Thyroid gland (tissue), 4 donors: Measurements from ENCODE around the gene PXT1. TPM values are rescaled to one million over a fixed set of nuclear protein-coding genes. Genes with fewer than 3 reads are reported as not detected.

Source experiments
- DNase-seq, 2 donors: peaks; one replicate each; pipeline ENCODE4 v3.0.0-alpha.2; 2019
- H3K27ac ChIP-seq, 3 donors: fragments of 200-600 bp; sonication (generic); 1 replicate in 2 of 3; 2 replicates in 1 of 3; pipeline ENCODE4 v1.5.1; 2016 to 2019; ENCODE audit warnings: mild to moderate bottlenecking in 1 of 3, moderate library complexity in 1 of 3
- H3K27me3 ChIP-seq: fragments of 200-600 bp; sonication (generic); one replicate; pipeline ENCODE4 v1.5.1; 2019
- H3K36me3 ChIP-seq, 2 donors: fragments of 200-600 bp; sonication (generic); one replicate each; pipeline ENCODE4 v1.5.1; 2016 to 2019
- H3K4me1 ChIP-seq, 2 donors: fragments of 200-600 bp; sonication (generic); one replicate each; pipeline ENCODE4 v1.5.1; 2017 to 2019
- H3K4me3 ChIP-seq, 3 donors: fragments of 200-600 bp; sonication (generic); replicated peaks in 1 of 3; 1 replicate in 2 of 3; 2 replicates in 1 of 3; pipeline ENCODE4 v1.5.1; 2016; ENCODE audit warnings: mild to moderate bottlenecking in 1 of 3
- H3K9me3 ChIP-seq: fragments of 200-600 bp; sonication (generic); one replicate; pipeline ENCODE4 v1.5.1; 2017
- POLR2A ChIP-seq, 2 donors: fragments of 450-650 bp; IDR thresholded peaks; one replicate each; pipeline ENCODE4 v1.6.1; 2017; ENCODE audit warnings: antibody characterized with exemption in 2 of 2, mild to moderate bottlenecking in 2 of 2, moderate library complexity in 1 of 2
- WGBS, 2 donors: methylation state at CpG; one replicate each; pipeline ENCODE4 v1.1.5; 2017; 5-methylcytosine and 5-hydroxymethylcytosine counted together
- intact Hi-C: fragments of 100-400 bp; cut with DNase I; formaldehyde crosslinking; loops from one replicate; pipeline ENCODE4 v1.15.1; 2023
- total RNA-seq, 4 donors: library from RNA; depleted of rRNA; stranded (reverse); fragments of >200 nt; gene quantifications; one replicate each; pipeline ENCODE4 v1.2.3, GENCODE V29; 2016
- TF ChIP-seq, protein P1 (sequence below), 6 experiments: fragments of 200-600 bp in 3 of 6; fragments of 450-650 bp in 3 of 6; sonication (generic) in 3 of 6; IDR thresholded peaks; one replicate each; pipeline ENCODE4 v1.5.1; 2016 to 2019; ENCODE audit warnings: antibody characterized with exemption in 6 of 6, mild to moderate bottlenecking in 2 of 6, inconsistent platforms in 1 of 6, moderate library complexity in 1 of 6

PXT1 gene
- total RNA-seq, 4 donors from 2014 or later: not detected

DNA sequence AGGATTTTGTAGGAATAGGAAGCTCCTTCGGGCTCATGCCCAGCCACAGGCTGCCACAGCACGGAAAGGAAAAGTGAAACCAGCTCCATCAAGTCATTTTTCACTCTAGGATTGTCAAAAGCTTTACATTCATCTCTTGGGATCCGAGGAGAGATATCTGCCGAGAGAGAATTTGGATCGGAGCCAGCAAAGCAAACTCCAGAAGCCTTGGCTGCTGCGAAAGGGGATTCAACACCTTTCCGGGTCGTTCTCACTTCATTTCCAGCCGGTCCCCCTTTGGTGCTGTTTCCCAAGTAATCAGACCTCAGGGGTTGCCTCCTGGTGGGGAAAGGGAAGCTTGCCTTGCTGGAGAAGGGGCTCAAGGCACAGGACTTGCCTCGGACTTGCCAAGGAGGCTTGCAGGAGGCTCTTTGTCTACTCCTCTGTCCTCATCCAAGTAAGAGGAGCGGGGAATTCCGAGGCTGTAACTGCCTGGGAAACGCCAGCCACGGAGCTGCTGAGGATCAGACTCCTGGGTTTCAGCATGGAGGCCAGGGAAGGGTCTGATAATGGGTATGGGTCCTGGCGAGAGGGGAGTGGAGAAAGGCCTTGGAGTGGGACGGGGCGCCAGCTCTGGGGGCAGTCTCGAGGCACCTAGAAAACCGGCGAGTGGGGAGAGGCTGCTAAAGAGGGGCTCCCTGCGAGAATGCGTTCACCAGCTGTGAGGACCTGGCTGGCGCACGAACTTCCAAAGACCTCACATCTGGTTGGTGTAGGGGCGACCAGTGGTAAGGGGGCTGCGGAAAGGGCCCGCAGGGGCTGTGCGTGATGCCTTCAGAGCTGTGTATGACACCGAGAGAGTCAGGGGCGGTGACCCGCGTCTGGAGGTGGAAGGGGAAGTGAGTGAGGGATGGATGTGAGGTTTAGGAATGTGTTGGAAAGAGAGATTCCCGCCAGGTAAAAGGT is 55.9 kb downstream of the PXT1 start:
- Histone ChIP-seq H3K36me3 (no peaks in the 10 kb centered on the region), H3K4me1 (peaks cover 0 to 13% of the 10 kb centered on the region in 2 donors), H3K4me3 (peak overlapping the region; percentile 39 to 82 (median 41)), H3K9me3 (no peaks in the 10 kb centered on the region), H3K27ac (peak overlapping the region in 1 of 3 donors; percentile 6), H3K27me3 (no peaks in the 10 kb centered on the region)
- intact Hi-C loops: no loop called here
- TF ChIP-seq, protein P1, sequence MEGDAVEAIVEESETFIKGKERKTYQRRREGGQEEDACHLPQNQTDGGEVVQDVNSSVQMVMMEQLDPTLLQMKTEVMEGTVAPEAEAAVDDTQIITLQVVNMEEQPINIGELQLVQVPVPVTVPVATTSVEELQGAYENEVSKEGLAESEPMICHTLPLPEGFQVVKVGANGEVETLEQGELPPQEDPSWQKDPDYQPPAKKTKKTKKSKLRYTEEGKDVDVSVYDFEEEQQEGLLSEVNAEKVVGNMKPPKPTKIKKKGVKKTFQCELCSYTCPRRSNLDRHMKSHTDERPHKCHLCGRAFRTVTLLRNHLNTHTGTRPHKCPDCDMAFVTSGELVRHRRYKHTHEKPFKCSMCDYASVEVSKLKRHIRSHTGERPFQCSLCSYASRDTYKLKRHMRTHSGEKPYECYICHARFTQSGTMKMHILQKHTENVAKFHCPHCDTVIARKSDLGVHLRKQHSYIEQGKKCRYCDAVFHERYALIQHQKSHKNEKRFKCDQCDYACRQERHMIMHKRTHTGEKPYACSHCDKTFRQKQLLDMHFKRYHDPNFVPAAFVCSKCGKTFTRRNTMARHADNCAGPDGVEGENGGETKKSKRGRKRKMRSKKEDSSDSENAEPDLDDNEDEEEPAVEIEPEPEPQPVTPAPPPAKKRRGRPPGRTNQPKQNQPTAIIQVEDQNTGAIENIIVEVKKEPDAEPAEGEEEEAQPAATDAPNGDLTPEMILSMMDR (IDR thresholded peaks at IDR 0.05): no peak
- no peak for TF ChIP-seq POLR2A (IDR thresholded peaks at IDR 0.05)
- DNase-seq: peak; percentile 26 to 29
- WGBS, 2 donors: 1 to 2% methylated on average over 32 to 33 of the region's 33 CpGs

DNA sequence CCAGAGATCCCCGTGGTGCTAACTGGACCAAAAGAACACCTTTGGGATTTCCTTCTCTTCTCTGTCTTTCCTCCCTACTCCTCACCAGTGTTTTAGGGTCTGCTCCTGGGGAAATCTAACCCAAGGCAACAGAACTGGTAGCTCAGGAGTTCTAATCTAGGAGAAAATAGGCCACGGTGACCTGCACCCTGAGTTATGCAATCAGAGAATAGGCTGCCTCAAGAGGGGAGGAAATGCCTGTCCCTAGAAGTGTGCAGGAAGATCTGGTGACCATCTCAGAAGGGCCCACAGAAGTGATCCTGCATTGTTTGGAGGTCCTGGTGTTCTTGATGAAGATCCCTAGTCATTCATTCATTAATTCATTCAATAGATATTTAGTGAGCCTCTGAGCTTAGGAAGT is 58.6 kb downstream of the PXT1 start:
- intact Hi-C loops: no loop called here
- DNase-seq: no peak
- WGBS, 2 donors: 84 to 85% methylated on average over 2 of the region's 2 CpGs
- Histone ChIP-seq H3K4me3 (no peak overlapping the region), H3K36me3 (no peaks in the 10 kb centered on the region), H3K9me3 (no peaks in the 10 kb centered on the region), H3K27me3 (no peaks in the 10 kb centered on the region), H3K27ac (no peak overlapping the region), H3K4me1 (peaks cover 0 to 13% of the 10 kb centered on the region in 2 donors)
- TF ChIP-seq, protein P1 (IDR thresholded peaks at IDR 0.05): no peak
- TF ChIP-seq POLR2A (IDR thresholded peaks at IDR 0.05): no peak

DNA sequence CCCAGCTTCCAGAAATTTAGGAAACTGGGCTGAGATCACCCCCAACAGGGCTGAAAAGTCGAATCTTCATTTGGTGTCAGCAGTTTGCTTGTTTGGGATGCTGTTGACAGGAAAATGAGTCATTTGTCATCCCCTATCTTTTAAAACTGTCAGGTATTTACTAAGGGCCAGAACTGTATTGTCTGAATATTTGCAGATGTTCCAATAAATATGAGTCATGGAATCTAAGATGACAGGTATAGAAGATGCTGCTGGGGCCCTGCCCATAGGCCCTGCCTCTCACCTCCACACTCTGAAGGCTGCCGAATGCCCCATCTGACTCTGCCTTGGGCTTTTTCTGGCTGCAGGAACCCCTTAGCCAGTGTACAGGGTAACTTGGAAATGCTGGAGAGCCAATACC is 59.0 kb downstream of the PXT1 start:
- no peak for TF ChIP-seq POLR2A (IDR thresholded peaks at IDR 0.05)
- TF ChIP-seq, protein P1 (IDR thresholded peaks at IDR 0.05): no peak
- Histone ChIP-seq H3K4me3 (no peak overlapping the region), H3K4me1 (peaks cover 0 to 13% of the 10 kb centered on the region in 2 donors), H3K9me3 (no peaks in the 10 kb centered on the region), H3K36me3 (no peaks in the 10 kb centered on the region), H3K27me3 (no peaks in the 10 kb centered on the region), H3K27ac (no peak overlapping the region)
- no peak for DNase-seq
- intact Hi-C loops: no loop called here
- 81 to 89% methylated on average over 2 of the region's 2 CpGs for WGBS, 2 donors

DNA sequence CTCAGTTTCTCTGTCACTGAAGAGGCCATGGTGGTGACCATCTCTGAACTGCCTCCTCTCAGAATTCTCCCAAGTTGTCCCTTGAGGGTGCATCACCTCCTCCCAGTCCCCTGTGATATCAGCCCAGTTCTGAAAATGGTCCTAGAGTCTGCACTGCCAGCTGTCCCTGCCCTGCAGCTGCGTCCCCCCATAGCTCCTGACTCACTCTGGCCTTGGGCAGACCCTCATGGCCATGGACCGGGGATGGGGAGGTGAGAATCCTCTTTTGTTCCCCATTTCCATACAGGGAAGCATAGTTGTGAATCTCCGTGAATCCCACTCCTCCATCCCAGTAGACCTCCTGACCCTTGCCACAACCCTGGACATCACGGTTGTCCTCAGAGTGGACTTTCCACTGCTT is 59.7 kb downstream of the PXT1 start:
- H3K27ac ChIP-seq: no peak overlapping the region
- no peaks in the 10 kb centered on the region for H3K36me3 ChIP-seq
- peaks cover 0 to 11% of the 10 kb centered on the region in 2 donors for H3K4me1 ChIP-seq
- intact Hi-C loops: no loop called here
- DNase-seq: no peak
- H3K4me3 ChIP-seq: no peak overlapping the region
- H3K9me3 ChIP-seq: no peaks in the 10 kb centered on the region
- 53 to 62% methylated on average over 3 to 4 of the region's 4 CpGs for WGBS, 2 donors
- TF ChIP-seq POLR2A (IDR thresholded peaks at IDR 0.05): no peak
- H3K27me3 ChIP-seq: no peaks in the 10 kb centered on the region

DNA sequence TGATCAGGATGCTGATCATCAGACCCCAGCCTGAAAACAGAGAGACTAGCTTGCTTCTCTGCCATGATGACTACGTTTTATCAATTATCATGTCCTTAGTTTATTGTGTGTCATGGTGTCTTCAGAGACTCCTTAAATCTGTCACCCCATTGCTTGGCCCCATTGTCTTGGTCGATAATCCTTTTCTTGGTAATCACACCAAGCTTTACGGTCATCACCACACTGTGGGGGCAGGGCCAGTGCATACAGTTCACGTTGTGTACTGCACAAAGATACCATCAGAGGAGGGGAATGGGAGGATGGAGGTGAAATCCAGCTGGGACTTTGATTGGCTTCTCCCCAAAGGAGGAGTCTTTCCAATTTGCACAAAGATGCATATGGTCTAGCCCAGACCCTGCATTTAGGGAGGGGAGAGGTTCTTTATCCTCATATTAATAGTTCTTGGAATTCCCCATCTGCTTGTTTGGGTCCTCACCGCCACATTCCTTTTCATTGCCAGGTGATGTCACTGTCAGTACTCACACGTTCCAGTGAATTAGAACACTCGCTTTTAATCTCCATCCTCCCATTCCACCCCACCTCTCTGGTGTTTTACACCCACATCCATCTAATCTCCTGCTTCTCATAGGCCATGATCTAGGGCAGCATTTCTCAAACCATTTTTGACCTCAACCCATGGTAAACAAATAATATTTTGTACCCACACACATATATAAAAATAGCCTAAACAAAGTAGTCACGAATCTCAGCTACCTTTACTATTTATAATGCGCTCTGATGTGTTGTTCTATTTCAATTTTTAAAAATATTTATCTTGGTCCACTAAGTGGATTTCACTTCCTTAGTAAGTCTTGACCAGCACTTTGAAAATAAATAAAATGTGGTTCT is 60.9 kb downstream of the PXT1 start:
- intact Hi-C loops: no loop called here
- 83 to 84% methylated on average over 9 of the region's 9 CpGs for WGBS, 2 donors
- no peak for DNase-seq
- TF ChIP-seq, protein P1 (IDR thresholded peaks at IDR 0.05): no peak
- TF ChIP-seq POLR2A (IDR thresholded peaks at IDR 0.05): no peak
- Histone ChIP-seq H3K36me3 (no peaks in the 10 kb centered on the region), H3K4me1 (no peaks in the 10 kb centered on the region), H3K4me3 (no peak overlapping the region), H3K27me3 (no peaks in the 10 kb centered on the region), H3K27ac (no peak overlapping the region), H3K9me3 (no peaks in the 10 kb centered on the region)
